OCI-LY7 (cell line): ENCODE results near the gene TDRD12.

Source experiments
- CTCF ChIP-seq: fragments of 200-600 bp; sonication (generic); conservative IDR thresholded peaks from 2 replicates; pipeline ENCODE4 v1.5.1; 2014; ENCODE audit warnings: mild to moderate bottlenecking, antibody characterized with exemption, low read length, moderate library complexity, mixed read lengths
- EZH2phosphoT487 ChIP-seq: fragments of 200-600 bp; sonication (generic); IDR thresholded peaks from 2 replicates; pipeline ENCODE4 v1.6.1; 2018; ENCODE audit warnings: low read depth, borderline replicate concordance, mild to moderate bottlenecking, mixed run types, antibody characterized with exemption, low read length, moderate library complexity, mixed read lengths

GRCh38 chr19:32829345-32829896, 109.9 kb downstream of the TDRD12 start:
- TF ChIP-seq CTCF, result no peak
- TF ChIP-seq EZH2phosphoT487, result no peak
